IMR-90 (cell line): Measurements from ENCODE around the gene NCBP2. TPM values are rescaled to one million over a fixed set of nuclear protein-coding genes. Genes with fewer than 3 reads are reported as not detected.
A peak's percentile ranks its signal among the peaks of the same experiment; 100 is the strongest.

Experiments used
- ATAC-seq: fragments of 200-7000 bp; cut with Tn5 transposase; 2 replicates; pipeline ENCODE4 v1.9.1; 2020; ENCODE audit warnings: low read depth, mild to moderate bottlenecking, moderate library complexity
- BruUV-seq: library from RNA; stranded (reverse); fragments of 400-500 nt; replicated peaks from 2 replicates; lab custom pipeline; 2021; lab: Mats Ljungman, UMichigan
- CTCF ChIA-PET: fragments of 300-600 bp; formaldehyde crosslinking; extraction: SDS; loops from one replicate; lab custom pipeline; 2021; ENCODE audit warnings: antibody characterized with exemption; lab: Yijun Ruan, JAX
- POLR2A ChIA-PET: fragments of 300-600 bp; sonication (Branson Sonifier 250); formaldehyde crosslinking; loops from one replicate; lab custom pipeline; 2022; ENCODE audit warnings: antibody characterized with exemption; ENCODE audit not compliant: unreplicated experiment; lab: Charles Lee
- DNase-seq: peaks from one replicate; pipeline ENCODE4 v3.0.0; 2013
- H2AFZ ChIP-seq: replicated peaks from 2 replicates; pipeline ENCODE3; 2013; ENCODE audit warnings: low read length, mild to moderate bottlenecking; ENCODE audit not compliant: poor library complexity
- H2AK5ac ChIP-seq: 2 replicates; pipeline ENCODE4 v1.6.1; 2013; ENCODE audit warnings: low read depth, low read length, inconsistent platforms
- H2AK9ac ChIP-seq: replicated peaks from 2 replicates; pipeline ENCODE3; 2013; ENCODE audit warnings: mild to moderate bottlenecking, low read depth, low read length, moderate library complexity; ENCODE audit not compliant: poor library complexity
- H2BK120ac ChIP-seq: 2 replicates; pipeline ENCODE4 v1.6.1; 2013; ENCODE audit warnings: low read depth, low read length, inconsistent platforms
- H2BK15ac ChIP-seq: 3 replicates; pipeline ENCODE4 v1.6.1; 2013; ENCODE audit warnings: low read depth, low read length, inconsistent platforms
- H2BK20ac ChIP-seq: 2 replicates; pipeline ENCODE4 v1.6.1; 2013; ENCODE audit warnings: low read depth, mild to moderate bottlenecking, inconsistent platforms, low read length, moderate library complexity
- H2BK5ac ChIP-seq: 2 replicates; pipeline ENCODE4 v1.6.1; 2013; ENCODE audit warnings: mild to moderate bottlenecking, low read depth, low read length, inconsistent platforms; ENCODE audit not compliant: poor library complexity, severe bottlenecking
- H3K14ac ChIP-seq: replicated peaks from 2 replicates; pipeline ENCODE4 v1.6.1; 2013; ENCODE audit warnings: low read depth, low read length, inconsistent platforms
- H3K18ac ChIP-seq: 2 replicates; pipeline ENCODE4 v1.6.1; 2013; ENCODE audit warnings: low read depth, low read length, control low read depth
- H3K23ac ChIP-seq: 2 replicates; pipeline ENCODE4 v1.6.1; 2013; ENCODE audit warnings: low read depth, low read length, inconsistent platforms
- H3K27ac ChIP-seq: 2 replicates; pipeline ENCODE4 v1.5.1; 2013; ENCODE audit warnings: mild to moderate bottlenecking, control low read depth, low read length; ENCODE audit not compliant: insufficient read depth
- H3K27me3 ChIP-seq: 2 replicates; pipeline ENCODE4 v1.6.1; 2013; ENCODE audit warnings: low read length; ENCODE audit not compliant: control insufficient read depth, insufficient read depth
- H3K36me3 ChIP-seq: 2 replicates; pipeline ENCODE4 v1.6.1; 2013; ENCODE audit warnings: low read length, mixed read lengths; ENCODE audit not compliant: control insufficient read depth, insufficient read depth
- H3K4ac ChIP-seq: 2 replicates; pipeline ENCODE4 v1.6.1; 2013; ENCODE audit warnings: low read depth, low read length, inconsistent platforms
- H3K4me1 ChIP-seq: 2 replicates; pipeline ENCODE4 v1.6.1; 2013; ENCODE audit warnings: low read length, mixed read lengths; ENCODE audit not compliant: control insufficient read depth, insufficient read depth
- H3K4me2 ChIP-seq: 2 replicates; pipeline ENCODE4 v1.6.1; 2013; ENCODE audit warnings: low read depth, mild to moderate bottlenecking, control low read depth, low read length, moderate library complexity
- H3K4me3 ChIP-seq: 2 replicates; pipeline ENCODE4 v1.5.1; 2013; ENCODE audit warnings: low read depth, mild to moderate bottlenecking, control low read depth, low read length, moderate library complexity; ENCODE audit not compliant: insufficient read depth
- H3K56ac ChIP-seq: 2 replicates; pipeline ENCODE4 v1.6.1; 2013; ENCODE audit warnings: low read length, inconsistent platforms; ENCODE audit not compliant: insufficient read depth; ENCODE audit errors: extremely low read depth
- H3K79me1 ChIP-seq, 2 experiments: 2 replicates each; pipeline ENCODE4 v1.6.1; 2013; ENCODE audit warnings: low read length in 2 of 2, inconsistent platforms in 1 of 2, low read depth in 1 of 2
- H3K9ac ChIP-seq: 2 replicates; pipeline ENCODE4 v1.6.1; 2013; ENCODE audit warnings: low read depth, low read length, control low read depth
- H3K9me1 ChIP-seq: 2 replicates; pipeline ENCODE4 v1.6.1; 2013; ENCODE audit warnings: low read length, inconsistent platforms; ENCODE audit not compliant: insufficient read depth
- H3K9me3 ChIP-seq: 2 replicates; pipeline ENCODE4 v1.6.1; 2013; ENCODE audit warnings: low read length; ENCODE audit not compliant: control insufficient read depth, insufficient read depth
- H4K20me1 ChIP-seq: 2 replicates; pipeline ENCODE4 v1.6.1; 2013; ENCODE audit warnings: low read length, inconsistent platforms; ENCODE audit not compliant: insufficient read depth
- H4K5ac ChIP-seq: 2 replicates; pipeline ENCODE4 v1.6.1; 2013; ENCODE audit warnings: mild to moderate bottlenecking, low read depth, low read length, control low read depth
- H4K8ac ChIP-seq, 2 experiments: 2 replicates each; pipeline ENCODE4 v1.6.1; 2013; ENCODE audit warnings: low read depth in 2 of 2, low read length in 2 of 2, control low read depth in 1 of 2, inconsistent platforms in 1 of 2
- H4K91ac ChIP-seq: 2 replicates; pipeline ENCODE4 v1.6.1; 2013; ENCODE audit warnings: low read depth, low read length, inconsistent platforms; ENCODE audit not compliant: insufficient read depth
- CHD1 ChIP-seq: IDR thresholded peaks from 2 replicates; pipeline ENCODE4 v1.6.1; 2012; ENCODE audit warnings: low read depth, low read length, improper control_type of control experiment
- CTCF ChIP-seq: conservative IDR thresholded peaks from 2 replicates; pipeline ENCODE4 v1.5.1; 2012; ENCODE audit warnings: mild to moderate bottlenecking, low read depth, low read length, improper control_type of control experiment
- ELK1 ChIP-seq: fragments of 150-350 bp; IDR thresholded peaks from 2 replicates; pipeline ENCODE4 v1.6.1; 2016; ENCODE audit warnings: low read depth, mild to moderate bottlenecking, low read length, moderate library complexity, borderline replicate concordance
- FOS ChIP-seq: fragments of 150-350 bp; IDR thresholded peaks from 2 replicates; pipeline ENCODE4 v1.6.1; 2016; ENCODE audit warnings: low read depth, low read length
- MAFK ChIP-seq: IDR thresholded peaks from 2 replicates; pipeline ENCODE4 v1.6.1; 2012; ENCODE audit warnings: low read depth, low read length, improper control_type of control experiment
- MXI1 ChIP-seq: IDR thresholded peaks from 2 replicates; pipeline ENCODE4 v1.6.1; 2012; ENCODE audit warnings: low read depth, mild to moderate bottlenecking, low read length, moderate library complexity, borderline replicate concordance
- POLR2A ChIP-seq: IDR thresholded peaks from 2 replicates; pipeline ENCODE4 v1.6.1; 2012; ENCODE audit warnings: mild to moderate bottlenecking, low read depth, low read length
- RAD21 ChIP-seq: IDR thresholded peaks from 2 replicates; pipeline ENCODE4 v1.6.1; 2012; ENCODE audit warnings: low read length, improper control_type of control experiment
- RCOR1 ChIP-seq: IDR thresholded peaks from 2 replicates; pipeline ENCODE4 v1.6.1; 2012; ENCODE audit warnings: mild to moderate bottlenecking, low read length, improper control_type of control experiment; ENCODE audit not compliant: insufficient replicate concordance
- RFX5 ChIP-seq: IDR thresholded peaks from 2 replicates; pipeline ENCODE4 v1.8.0; 2012; ENCODE audit warnings: low read depth, mild to moderate bottlenecking, low read length, moderate library complexity
- SMC3 ChIP-seq: fragments of 150-350 bp; IDR thresholded peaks from 2 replicates; pipeline ENCODE4 v1.6.1; 2016; ENCODE audit warnings: low read depth, mild to moderate bottlenecking, antibody characterized with exemption, low read length, moderate library complexity
- WGBS, 2 experiments: methylation state at CpG; one replicate each; pipeline versions ENCODE4 v1.1.5 to v1.1.7; 2013; ENCODE audit warnings: missing lambda C conversion rate in 2 of 2; ENCODE audit not compliant: insufficient read length in 1 of 2; ENCODE audit errors: extremely low coverage in 2 of 2; 5-methylcytosine and 5-hydroxymethylcytosine counted together
- dilution Hi-C: fragments of 300-500 bp; cut with HindIII; formaldehyde crosslinking; loops from one replicate; pipeline ENCODE4 v1.14.3; 2018; ENCODE audit warnings: low sequenced_read_pairs; ENCODE audit not compliant: unreplicated experiment
- in situ Hi-C: fragments of 300-500 bp; cut with MboI; formaldehyde crosslinking; loops from 3 replicates; pipeline ENCODE4 v1.14.3; 2019; ENCODE audit warnings: low sequenced_read_pairs, inconsistent platforms, mixed read lengths
- intact Hi-C: fragments of 100-400 bp; cut with micrococcal nuclease; formaldehyde crosslinking; loops from 2 replicates; pipeline ENCODE4 v1.10.0; 2022
- polyA plus RNA-seq, 3 experiments: library from polyadenylated mRNA; depleted of rRNA; stranded (reverse); fragments of >200 nt; gene quantifications; 2 replicates each; pipeline ENCODE4 v1.2.3, GENCODE V29; 2012; ENCODE audit warnings: low replicate concordance in 1 of 3
- total RNA-seq: library from RNA; depleted of rRNA; stranded (reverse); fragments of >200 nt; gene quantifications from 2 replicates; pipeline ENCODE4 v1.2.3, GENCODE V29; 2012

NCBP2 gene
- total and polyA plus RNA-seq, 2 of the 4 experiments (the other 2 are of a cell fraction), result 42.8 to 73.6 TPM

- Histone ChIP-seq H3K9ac (no peak overlapping the region), H3K9me3 (no peaks in the 10 kb centered on the region), H3K14ac (no peak overlapping the region), H2BK15ac (no peak overlapping the region), H4K8ac (no peak overlapping the region), H4K91ac (no peak overlapping the region), H3K4ac (no peak overlapping the region), H3K27ac (no peak overlapping the region), H4K5ac (no peak overlapping the region), H3K4me2 (peak overlapping the region; percentile 43; the same call in 1 of the 2 replicates), H4K20me1 (no peaks in the 10 kb centered on the region), H3K79me1 (no peaks in the 10 kb centered on the region; a peak in 1 of 4 replicates), H2BK5ac (no peak overlapping the region), H3K36me3 (no peaks in the 10 kb centered on the region), H2AK5ac (no peak overlapping the region), H3K27me3 (peaks cover 23% of the 10 kb centered on the region), H3K4me3 (no peak overlapping the region), H2AFZ (no peak overlapping the region), H2BK20ac (no peak overlapping the region), H3K9me1 (no peaks in the 10 kb centered on the region), H3K18ac (no peak overlapping the region), H3K4me1 (no peaks in the 10 kb centered on the region; the same call in 1 of the 2 replicates), H2AK9ac (no peak overlapping the region), H2BK120ac (no peak overlapping the region), H3K23ac (no peak overlapping the region), H3K56ac (no peak overlapping the region)
- in situ Hi-C loops (loop anchor here (25.0 kb wide), 1 partner anchor 337 kb away; no protein-coding TSS in a partner anchor), intact Hi-C loops (loop anchor here (10.0 kb wide), 1 partner anchor 345 kb away; no protein-coding TSS in a partner anchor), dilution Hi-C loops (no loop called here)
- whole genome bisulfite sequencing, 2 experiments, result no CpG with 5 or more reads among the region's 6 CpGs
- DNase-seq, result no peak
- CTCF ChIA-PET, result no interaction called here
- no TSS peak for BruUV-seq
- POLR2A ChIA-PET, result no interaction called here
- no peak for ATAC-seq
- TF ChIP-seq POLR2A (no peak), RCOR1 (no peak), MAFK (no peak), CTCF (no peak), RAD21 (no peak), CHD1 (no peak), SMC3 (no peak), RFX5 (no peak), MXI1 (no peak), FOS (no peak), ELK1 (no peak)
Measured at GRCh38 chr3:196949750-196950149, 7.4 kb upstream of the NCBP2 start.
